Osteocyte (in vitro differentiated cells): ENCODE data around the gene DENND4C. TPM values are rescaled to one million over a fixed set of nuclear protein-coding genes. Genes with fewer than 3 reads are reported as not detected.

Source experiments
- DNase-seq: peaks from one replicate; pipeline ENCODE4 v3.0.0; 2021; ENCODE audit warnings: mixed read lengths; ENCODE audit not compliant: unreplicated experiment; ENCODE audit errors: extremely low spot score
- H3K27ac Mint-ChIP-seq: one replicate; pipeline ENCODE4 v1.8.0; 2021; ENCODE audit warnings: mild to moderate bottlenecking, mixed read lengths; ENCODE audit not compliant: unreplicated experiment
- H3K27me3 Mint-ChIP-seq: one replicate; pipeline ENCODE4 v1.8.0; 2021; ENCODE audit warnings: mixed read lengths; ENCODE audit not compliant: unreplicated experiment
- H3K36me3 Mint-ChIP-seq: one replicate; pipeline ENCODE4 v1.8.0; 2021; ENCODE audit warnings: mixed read lengths; ENCODE audit not compliant: unreplicated experiment
- H3K4me1 Mint-ChIP-seq: one replicate; pipeline ENCODE4 v1.8.0; 2021; ENCODE audit warnings: mixed read lengths; ENCODE audit not compliant: unreplicated experiment
- H3K4me3 Mint-ChIP-seq: one replicate; pipeline ENCODE4 v1.8.0; 2021; ENCODE audit warnings: mild to moderate bottlenecking, moderate library complexity, mixed read lengths; ENCODE audit not compliant: unreplicated experiment
- H3K9me3 Mint-ChIP-seq: one replicate; pipeline ENCODE4 v1.8.0; 2021; ENCODE audit warnings: mixed read lengths; ENCODE audit not compliant: unreplicated experiment
- total RNA-seq: library from RNA; stranded (reverse); gene quantifications from 2 replicates; pipeline ENCODE4 v1.2.1, GENCODE V29; 2021
- TF ChIP-seq, protein P1 (sequence below): fragments of 200-600 bp; sonication (generic); IDR thresholded peaks from 2 replicates; pipeline ENCODE4 v1.5.0; 2021; ENCODE audit warnings: antibody characterized with exemption, mild to moderate bottlenecking, moderate library complexity

The DENND4C gene
- total RNA-seq, 1 donor from 2014 or later = 41.3 TPM

DNA sequence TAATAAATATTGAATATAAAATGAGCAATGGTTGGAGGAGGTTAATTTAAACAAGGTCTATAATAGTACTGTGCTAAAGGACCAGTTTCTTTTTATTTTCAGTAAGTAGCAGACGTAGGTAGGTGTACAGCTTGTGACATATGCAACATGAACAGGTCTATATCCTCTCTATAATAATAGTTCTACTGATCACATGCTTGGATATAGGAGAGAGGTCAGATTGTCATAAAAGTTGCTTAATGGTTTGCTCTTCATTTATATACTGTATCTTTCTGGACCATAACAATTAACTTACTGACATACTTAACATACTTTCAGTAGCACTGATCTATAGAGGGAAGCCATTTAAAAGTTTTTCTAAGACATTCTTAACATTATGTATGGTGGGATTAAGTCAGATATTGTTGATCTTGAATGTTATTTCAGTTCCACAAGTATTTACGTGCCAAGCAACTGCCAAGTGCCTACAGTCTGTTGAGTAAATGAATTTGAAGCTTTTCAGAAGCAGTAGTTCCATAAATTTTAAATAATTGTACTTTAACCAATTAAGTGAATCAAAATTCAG lies 68.0 kb downstream of the DENND4C start:
- H3K9me3 Mint-ChIP-seq = no peaks in the 10 kb centered on the region
- DNase-seq = no peak
- TF ChIP-seq, protein P1, sequence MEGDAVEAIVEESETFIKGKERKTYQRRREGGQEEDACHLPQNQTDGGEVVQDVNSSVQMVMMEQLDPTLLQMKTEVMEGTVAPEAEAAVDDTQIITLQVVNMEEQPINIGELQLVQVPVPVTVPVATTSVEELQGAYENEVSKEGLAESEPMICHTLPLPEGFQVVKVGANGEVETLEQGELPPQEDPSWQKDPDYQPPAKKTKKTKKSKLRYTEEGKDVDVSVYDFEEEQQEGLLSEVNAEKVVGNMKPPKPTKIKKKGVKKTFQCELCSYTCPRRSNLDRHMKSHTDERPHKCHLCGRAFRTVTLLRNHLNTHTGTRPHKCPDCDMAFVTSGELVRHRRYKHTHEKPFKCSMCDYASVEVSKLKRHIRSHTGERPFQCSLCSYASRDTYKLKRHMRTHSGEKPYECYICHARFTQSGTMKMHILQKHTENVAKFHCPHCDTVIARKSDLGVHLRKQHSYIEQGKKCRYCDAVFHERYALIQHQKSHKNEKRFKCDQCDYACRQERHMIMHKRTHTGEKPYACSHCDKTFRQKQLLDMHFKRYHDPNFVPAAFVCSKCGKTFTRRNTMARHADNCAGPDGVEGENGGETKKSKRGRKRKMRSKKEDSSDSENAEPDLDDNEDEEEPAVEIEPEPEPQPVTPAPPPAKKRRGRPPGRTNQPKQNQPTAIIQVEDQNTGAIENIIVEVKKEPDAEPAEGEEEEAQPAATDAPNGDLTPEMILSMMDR = no peak
- peaks cover 44% of the 10 kb centered on the region for H3K36me3 Mint-ChIP-seq
- H3K4me1 Mint-ChIP-seq = peaks cover 32% of the 10 kb centered on the region
- H3K27me3 Mint-ChIP-seq = no peaks in the 10 kb centered on the region
- H3K27ac Mint-ChIP-seq = peak overlapping the region; percentile 49
- H3K4me3 Mint-ChIP-seq = no peak overlapping the region

DNA sequence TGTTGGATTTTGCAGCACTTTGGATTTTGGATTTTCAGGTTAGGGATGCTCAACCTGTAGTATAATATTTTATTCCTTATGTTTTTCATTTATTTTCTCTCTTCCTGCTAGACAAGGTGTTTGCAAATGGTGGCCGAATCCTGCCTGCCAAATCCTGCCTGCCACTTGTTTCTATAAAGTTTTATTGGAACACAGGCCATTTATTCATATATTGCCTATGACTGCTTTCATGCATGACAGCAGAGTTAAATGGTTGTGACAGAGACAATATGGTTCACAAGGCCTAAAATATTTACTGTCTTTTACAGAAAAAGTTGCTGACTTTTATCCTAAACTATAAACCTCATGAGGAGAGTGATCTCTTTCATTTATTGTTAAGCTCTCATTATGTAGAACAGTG lies 72.7 kb downstream of the DENND4C start:
- no peaks in the 10 kb centered on the region for H3K9me3 Mint-ChIP-seq
- no peaks in the 10 kb centered on the region for H3K27me3 Mint-ChIP-seq
- peaks cover 35% of the 10 kb centered on the region for H3K36me3 Mint-ChIP-seq
- peaks cover 29% of the 10 kb centered on the region for H3K4me1 Mint-ChIP-seq
- TF ChIP-seq, protein P1 = no peak
- H3K27ac Mint-ChIP-seq = no peak overlapping the region
- no peak overlapping the region for H3K4me3 Mint-ChIP-seq
- DNase-seq = no peak

DNA sequence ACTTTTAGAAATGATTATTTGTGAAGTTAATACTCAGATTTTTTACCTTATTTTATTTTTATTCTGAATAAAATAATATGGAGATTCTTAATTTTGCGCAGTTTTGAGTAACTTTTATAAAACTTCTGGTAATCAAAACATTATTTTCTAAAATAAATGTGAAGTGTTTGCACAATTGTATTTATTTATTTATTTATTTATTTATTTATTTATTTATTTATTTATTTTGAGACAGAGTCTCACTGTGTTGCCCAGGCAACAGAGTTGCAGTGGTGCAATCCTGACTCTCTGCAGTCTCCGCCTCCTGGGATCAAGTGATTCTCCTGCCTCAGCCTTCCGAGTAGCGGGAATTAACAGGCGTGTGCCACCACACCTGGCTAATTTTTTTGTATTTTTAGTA lies 76.1 kb downstream of the DENND4C start:
- H3K4me3 Mint-ChIP-seq = no peak overlapping the region
- TF ChIP-seq, protein P1 = no peak
- H3K9me3 Mint-ChIP-seq = no peaks in the 10 kb centered on the region
- no peaks in the 10 kb centered on the region for H3K27me3 Mint-ChIP-seq
- H3K27ac Mint-ChIP-seq = no peak overlapping the region
- no peak for DNase-seq
- H3K36me3 Mint-ChIP-seq = peaks cover 39% of the 10 kb centered on the region
- peaks cover 19% of the 10 kb centered on the region for H3K4me1 Mint-ChIP-seq

DNA sequence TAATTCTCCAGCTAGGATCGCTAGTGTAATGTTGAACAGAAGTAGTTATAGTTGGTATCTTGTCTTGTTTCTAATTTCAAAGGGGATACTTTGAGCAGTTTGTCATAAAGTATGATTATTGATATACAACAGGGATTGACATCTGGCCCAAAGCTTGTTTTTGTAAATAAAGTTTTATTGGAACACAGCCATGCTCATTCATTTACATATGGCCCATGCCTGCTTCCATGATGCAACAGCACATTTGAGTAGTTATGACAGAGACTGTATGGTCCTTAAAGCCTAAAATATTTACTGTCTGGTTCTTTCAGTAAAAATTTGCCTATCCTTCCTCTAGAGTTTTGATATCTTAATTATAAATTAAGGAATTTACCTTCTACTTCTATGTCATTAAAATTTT lies 79.8 kb downstream of the DENND4C start:
- H3K4me3 Mint-ChIP-seq = no peak overlapping the region
- TF ChIP-seq, protein P1 = no peak
- no peaks in the 10 kb centered on the region for H3K9me3 Mint-ChIP-seq
- H3K36me3 Mint-ChIP-seq = peaks cover 25% of the 10 kb centered on the region
- H3K27me3 Mint-ChIP-seq = no peaks in the 10 kb centered on the region
- no peak overlapping the region for H3K27ac Mint-ChIP-seq
- peaks cover 22% of the 10 kb centered on the region for H3K4me1 Mint-ChIP-seq
- DNase-seq = no peak

DNA sequence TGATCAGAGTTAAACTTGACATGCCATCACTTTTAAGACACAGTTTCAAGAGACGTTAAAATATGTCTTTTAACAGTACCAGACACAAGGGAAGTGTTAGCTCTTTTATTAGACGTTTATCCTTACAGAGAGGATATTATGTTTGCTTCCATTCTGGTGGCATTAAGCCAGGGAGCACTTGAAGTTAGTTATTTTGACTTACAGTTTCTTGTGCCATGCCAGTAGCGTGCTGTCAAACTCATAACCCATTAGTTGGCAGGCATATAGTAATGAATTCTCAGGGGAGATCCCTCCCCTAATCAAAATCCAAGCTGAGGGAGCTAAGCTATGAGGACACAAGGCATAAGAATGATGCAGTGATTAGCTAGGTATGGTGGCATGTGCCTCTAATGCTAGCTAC lies 83.1 kb downstream of the DENND4C start:
- TF ChIP-seq, protein P1 = no peak
- Mint-ChIP-seq H3K27me3 (no peaks in the 10 kb centered on the region), H3K4me1 (peaks cover 6% of the 10 kb centered on the region), H3K36me3 (peaks cover 26% of the 10 kb centered on the region), H3K9me3 (no peaks in the 10 kb centered on the region), H3K4me3 (no peak overlapping the region), H3K27ac (no peak overlapping the region)
- no peak for DNase-seq
